A673 (cell line): ENCODE data around the gene FRMD5. TPM values are rescaled to one million over a fixed set of nuclear protein-coding genes. Genes with fewer than 3 reads are reported as not detected.

Experiments
- BruUV-seq: library from RNA; stranded (reverse); fragments of 400-500 nt; replicated peaks from 2 replicates; lab custom pipeline; 2021; lab: Mats Ljungman, UMichigan
- CTCF ChIA-PET: fragments of 300-600 bp; sonication (Branson Sonifier 250); formaldehyde crosslinking; loops from one replicate; lab custom pipeline; 2022; ENCODE audit warnings: antibody characterized with exemption; lab: Charles Lee
- POLR2A ChIA-PET: fragments of 300-600 bp; sonication (Branson Sonifier 250); formaldehyde crosslinking; loops from one replicate; lab custom pipeline; 2022; ENCODE audit warnings: antibody characterized with exemption; ENCODE audit not compliant: low non-redundant PET; lab: Charles Lee
- DNase-seq: peaks from one replicate; pipeline ENCODE4 v3.0.0-alpha.2; 2015; ENCODE audit warnings: low spot score
- H3K27ac ChIP-seq: fragments of 200-600 bp; sonication (generic); 2 replicates; pipeline ENCODE4 v1.5.1; 2016; ENCODE audit warnings: mixed run types, low read depth, mild to moderate bottlenecking, mixed read lengths, antibody characterized with exemption, low read length; ENCODE audit not compliant: poor library complexity, severe bottlenecking
- H3K27me3 ChIP-seq: fragments of 200-600 bp; sonication (generic); replicated peaks from 2 replicates; pipeline ENCODE4 v1.6.1; 2017; ENCODE audit warnings: mixed run types, low read depth, mild to moderate bottlenecking, mixed read lengths, antibody characterized with exemption, low read length; ENCODE audit not compliant: insufficient read depth, poor library complexity
- H3K36me3 ChIP-seq: fragments of 200-600 bp; sonication (generic); 2 replicates; pipeline ENCODE4 v1.6.1; 2016; ENCODE audit warnings: mixed run types, mild to moderate bottlenecking, mixed read lengths, antibody characterized with exemption, low read length; ENCODE audit not compliant: insufficient read depth, poor library complexity, severe bottlenecking
- H3K4me1 ChIP-seq: fragments of 200-600 bp; sonication (generic); 2 replicates; pipeline ENCODE4 v1.6.1; 2017; ENCODE audit warnings: mixed run types, mild to moderate bottlenecking, mixed read lengths, antibody characterized with exemption, low read length; ENCODE audit not compliant: insufficient read depth, poor library complexity, severe bottlenecking
- H3K4me3 ChIP-seq: fragments of 200-600 bp; sonication (generic); 2 replicates; pipeline ENCODE4 v1.5.1; 2016; ENCODE audit warnings: low read depth, mixed run types, mild to moderate bottlenecking, mixed read lengths, low read length; ENCODE audit not compliant: poor library complexity, severe bottlenecking
- H3K9me3 ChIP-seq: fragments of 200-600 bp; sonication (generic); 2 replicates; pipeline ENCODE4 v1.6.1; 2016; ENCODE audit warnings: mixed run types, low read depth, mild to moderate bottlenecking, mixed read lengths, antibody characterized with exemption, low read length; ENCODE audit not compliant: poor library complexity, severe bottlenecking
- CTCF ChIP-seq: fragments of 300-800, 200-600 bp; sonication (generic); conservative IDR thresholded peaks from 2 replicates; pipeline ENCODE4 v1.5.1; 2017; ENCODE audit warnings: low read depth, mild to moderate bottlenecking, antibody characterized with exemption, low read length, moderate library complexity, mixed read lengths
- EZH2 ChIP-seq: fragments of 200-600 bp; sonication (generic); IDR thresholded peaks from 2 replicates; pipeline ENCODE4 v1.6.1; 2017; ENCODE audit warnings: borderline replicate concordance, low read depth, mild to moderate bottlenecking, mixed read lengths, antibody characterized with exemption, low read length; ENCODE audit not compliant: poor library complexity, severe bottlenecking
- intact Hi-C: fragments of 100-400 bp; cut with micrococcal nuclease; formaldehyde crosslinking; loops from one replicate; pipeline ENCODE4 v1.10.0; 2022; ENCODE audit not compliant: unreplicated experiment
- total RNA-seq: library from RNA; stranded (reverse); gene quantifications from 2 replicates; pipeline ENCODE4 v1.2.3, GENCODE V29; 2021

FRMD5 gene
- total RNA-seq, 1 experiment from 2014 or later, result 2.6 TPM

DNA sequence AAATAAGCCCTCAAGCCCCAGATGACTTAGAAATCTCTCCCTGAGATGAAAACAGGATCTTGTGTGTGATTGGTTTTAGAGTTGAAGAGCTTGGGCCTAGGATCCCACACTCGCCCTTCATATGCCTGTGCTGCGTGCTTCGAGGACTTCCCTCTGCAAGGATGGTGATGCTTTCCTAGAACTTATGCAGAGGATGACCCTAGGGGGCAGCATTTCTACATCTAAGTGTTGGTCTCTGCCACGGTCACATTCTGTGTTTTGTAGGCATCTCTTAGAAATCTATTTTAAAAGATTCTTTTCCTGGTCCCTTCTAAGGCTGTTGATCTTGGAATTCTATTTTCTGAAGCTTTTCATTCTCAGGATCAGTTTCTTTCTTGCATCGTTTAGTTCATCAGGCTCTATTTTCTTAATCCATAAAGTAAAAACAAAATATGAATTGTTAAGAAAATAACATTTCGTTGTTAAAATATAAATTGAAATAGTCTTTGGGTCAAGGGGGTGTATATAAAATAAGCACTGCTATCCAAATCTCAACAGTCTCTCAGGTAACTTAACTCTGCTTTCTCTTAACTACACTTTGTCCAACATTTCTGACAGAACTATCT is 322.6 kb downstream of the FRMD5 start:
- CTCF ChIA-PET, result no interaction called here
- intact Hi-C loops, result no loop called here
- peak; percentile 76 for DNase-seq
- no peak for TF ChIP-seq EZH2
- TF ChIP-seq CTCF, result peak; percentile 69
- H3K4me1 ChIP-seq, result peaks cover 18% of the 10 kb centered on the region
- no peak overlapping the region for H3K27ac ChIP-seq
- no TSS peak for BruUV-seq
- peaks cover 48% of the 10 kb centered on the region for H3K36me3 ChIP-seq
- no peaks in the 10 kb centered on the region for H3K27me3 ChIP-seq
- POLR2A ChIA-PET, result no interaction called here
- H3K4me3 ChIP-seq, result no peak overlapping the region
- no peaks in the 10 kb centered on the region for H3K9me3 ChIP-seq

- no peaks in the 10 kb centered on the region for H3K9me3 ChIP-seq
- H3K36me3 ChIP-seq, result peaks cover 51% of the 10 kb centered on the region
- CTCF ChIA-PET, result no interaction called here
- H3K27me3 ChIP-seq, result no peaks in the 10 kb centered on the region
- DNase-seq, result no peak
- no peak overlapping the region for H3K27ac ChIP-seq
- POLR2A ChIA-PET, result no interaction called here
- no TSS peak for BruUV-seq
- TF ChIP-seq EZH2, result no peak
- TF ChIP-seq CTCF, result no peak
- intact Hi-C loops, result no loop called here
- H3K4me1 ChIP-seq, result peaks cover 18% of the 10 kb centered on the region
- no peak overlapping the region for H3K4me3 ChIP-seq
Observed at GRCh38 chr15:43871835-43872234, 323.2 kb downstream of the FRMD5 start.

- Histone ChIP-seq H3K36me3 (peaks cover 58% of the 10 kb centered on the region), H3K4me3 (no peak overlapping the region), H3K9me3 (no peaks in the 10 kb centered on the region), H3K4me1 (peaks cover 18% of the 10 kb centered on the region), H3K27me3 (no peaks in the 10 kb centered on the region), H3K27ac (no peak overlapping the region)
- BruUV-seq, result no TSS peak
- TF ChIP-seq CTCF (no peak), EZH2 (no peak)
- DNase-seq, result peak; percentile 84
- ChIA-PET CTCF (interaction anchor here (0.6 kb wide), 2 partner anchors 187 to 682 kb away, joined by 4 to 9 read pairs; no protein-coding TSS in a partner anchor), POLR2A (interaction anchor here (0.6 kb wide), 2 partner anchors 73 to 187 kb away, joined by 5 to 9 read pairs; no protein-coding TSS in a partner anchor)
- intact Hi-C loops, result no loop called here
Observed at GRCh38 chr15:43868406-43868805, 326.7 kb downstream of the FRMD5 start.
